ENCODE data around the gene SMARCC2.
A peak's percentile ranks its signal among the peaks of the same experiment; 100 is the strongest.

Gene SMARCC2

DNA sequence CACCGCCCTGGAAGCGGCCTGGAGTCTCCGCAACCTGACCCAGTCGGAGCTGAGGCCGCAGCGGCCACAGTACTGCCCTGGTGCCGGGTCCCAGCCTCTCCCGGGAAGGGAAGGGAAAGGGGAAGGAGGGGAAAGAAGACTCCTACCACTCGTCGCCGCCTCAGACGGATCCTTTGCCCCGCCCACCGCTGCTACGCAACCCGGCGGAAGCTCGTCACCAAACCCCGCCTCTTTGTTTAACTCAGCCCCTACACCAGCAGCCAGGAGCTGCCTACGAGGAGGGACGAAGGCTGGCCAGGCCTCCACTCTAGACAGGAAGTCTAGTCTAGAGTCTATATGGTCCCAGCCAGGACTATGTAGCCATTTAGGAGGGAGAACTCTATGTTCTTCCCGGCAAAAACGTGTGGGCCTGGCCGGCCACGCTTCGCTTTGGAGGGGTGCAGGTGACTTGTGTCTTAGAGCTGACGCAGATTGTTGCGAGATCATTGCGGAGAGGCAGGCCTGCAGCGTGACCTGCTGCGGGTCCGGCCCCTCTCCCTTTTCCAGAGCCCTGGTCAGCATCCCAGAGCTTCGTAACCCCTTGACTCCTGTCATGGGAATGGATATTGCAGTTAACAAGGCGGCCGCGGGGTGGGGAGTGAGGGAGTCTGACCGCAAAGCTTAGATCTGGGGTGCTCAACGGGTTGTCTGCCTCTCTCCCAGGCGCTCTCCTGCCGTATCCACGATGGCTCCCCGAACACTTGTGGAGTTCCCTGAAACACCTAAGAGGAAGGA lies 32.7 kb upstream of the SMARCC2 start, which contains the start of gene RNF41:
Gene RNF41 (minus strand): TSS at position 166 of the 774 bp plus-strand sequence. CDS start 7,875 bp downstream, outside the sequence.
- peak; percentile 94 for DNase-seq
- Mint-ChIP-seq H3K27me3 (no peaks in the 10 kb centered on the region), H3K27ac (peak within 1 kb of the TSS; percentile 97), H3K36me3 (ENCODE audit: low read depth) (peaks cover 6% of the 10 kb centered on the region), H3K4me1 (peaks cover 47% of the 10 kb centered on the region), H3K4me3 (peak within 1 kb of the TSS; percentile 95), H3K9me3 (no peaks in the 10 kb centered on the region)
- peak; percentile 91 for ATAC-seq

DNA sequence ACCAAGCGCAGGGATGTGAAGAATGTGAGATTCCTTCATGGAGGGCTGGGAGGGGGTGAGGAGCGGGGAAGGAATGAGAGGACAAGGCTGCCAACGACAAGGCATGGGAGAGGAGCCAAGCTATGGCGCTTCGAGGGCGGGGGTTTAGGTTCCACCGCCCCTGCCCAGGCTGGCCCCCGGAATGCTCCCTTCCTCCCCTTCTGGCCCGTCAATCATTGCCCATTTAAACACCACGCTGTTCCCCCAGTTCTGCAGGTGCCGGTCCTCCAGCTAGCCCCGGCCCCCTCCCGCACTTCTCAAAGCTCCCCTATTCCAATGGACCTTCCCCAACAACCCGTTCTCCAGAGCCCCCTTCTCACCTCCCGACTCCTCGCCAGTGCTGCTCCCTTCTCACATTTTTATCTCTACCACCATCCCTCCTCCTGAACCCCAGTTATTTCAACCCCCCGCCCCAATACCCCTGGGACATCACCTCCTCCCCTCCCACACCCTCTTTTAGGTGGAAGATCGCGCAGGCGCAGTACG lies 32.0 kb upstream of the SMARCC2 start:
- DNase-seq (no peak), ATAC-seq (peak; percentile 12)
- H3K36me3 Mint-ChIP-seq (ENCODE audit: low read depth), result peaks cover 4% of the 10 kb centered on the region
- no peaks in the 10 kb centered on the region for H3K27me3 Mint-ChIP-seq
- peak overlapping the region; percentile 97 for H3K27ac Mint-ChIP-seq
- peaks cover 47% of the 10 kb centered on the region for H3K4me1 Mint-ChIP-seq
- H3K9me3 Mint-ChIP-seq, result no peaks in the 10 kb centered on the region
- H3K4me3 Mint-ChIP-seq, result peak overlapping the region; percentile 95

DNA sequence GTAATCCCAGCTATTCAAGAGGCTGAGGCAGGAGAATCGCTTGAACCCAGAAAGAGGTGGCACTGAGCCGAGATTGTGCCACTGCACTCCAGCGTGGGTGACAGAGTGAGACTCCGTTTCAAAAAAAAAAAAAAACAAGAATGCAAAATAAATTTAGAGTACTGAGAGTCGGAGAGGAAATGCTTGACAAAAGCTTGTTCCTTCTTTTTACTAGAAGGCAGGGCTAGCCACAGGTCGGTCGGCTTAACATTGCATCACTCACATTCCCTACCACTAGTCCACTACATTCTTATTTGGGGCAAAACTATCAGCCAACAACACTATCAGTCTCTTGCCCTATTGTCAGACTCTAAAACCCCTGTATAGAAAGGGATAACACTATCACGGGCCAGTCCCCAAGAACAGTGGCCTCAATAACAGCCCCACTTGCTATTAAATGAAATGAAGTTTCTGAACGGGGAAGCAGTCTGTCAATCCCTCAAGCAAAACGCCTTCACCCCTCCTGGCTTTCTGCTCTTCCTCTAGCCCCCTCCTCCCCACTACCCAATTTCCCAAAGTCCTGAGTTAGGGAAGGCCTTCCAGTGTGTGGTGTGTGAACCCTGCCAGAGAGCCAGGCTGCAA lies 31.4 kb upstream of the SMARCC2 start:
- Mint-ChIP-seq H3K9me3 (no peaks in the 10 kb centered on the region), H3K36me3 (ENCODE audit: low read depth) (peaks cover 2% of the 10 kb centered on the region), H3K4me3 (peak overlapping the region; percentile 95), H3K4me1 (peaks cover 45% of the 10 kb centered on the region), H3K27ac (peak overlapping the region; percentile 97), H3K27me3 (no peaks in the 10 kb centered on the region)
- ATAC-seq, result no peak
- no peak for DNase-seq

DNA sequence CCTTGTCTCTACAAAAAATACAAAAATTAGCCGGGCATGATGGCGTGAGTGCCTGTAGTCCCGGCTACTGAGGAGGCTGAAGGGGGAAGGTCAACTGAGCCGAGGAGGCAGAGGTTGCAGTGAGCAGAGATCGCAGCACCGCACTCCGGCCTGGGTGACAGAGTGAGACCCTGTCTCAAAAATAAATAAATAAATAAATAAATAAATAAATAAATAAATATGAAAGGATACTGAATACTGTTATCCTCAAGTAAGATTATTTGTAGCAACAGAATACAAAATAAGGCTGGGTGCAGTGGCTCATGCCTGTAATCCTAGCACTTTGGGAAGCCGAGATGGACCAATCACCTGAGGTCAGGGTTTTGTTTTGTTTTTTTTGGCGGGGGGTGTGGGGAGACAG lies 30.6 kb upstream of the SMARCC2 start:
- H3K27ac Mint-ChIP-seq, result no peak overlapping the region
- DNase-seq, result no peak
- peaks cover 37% of the 10 kb centered on the region for H3K4me1 Mint-ChIP-seq

DNA sequence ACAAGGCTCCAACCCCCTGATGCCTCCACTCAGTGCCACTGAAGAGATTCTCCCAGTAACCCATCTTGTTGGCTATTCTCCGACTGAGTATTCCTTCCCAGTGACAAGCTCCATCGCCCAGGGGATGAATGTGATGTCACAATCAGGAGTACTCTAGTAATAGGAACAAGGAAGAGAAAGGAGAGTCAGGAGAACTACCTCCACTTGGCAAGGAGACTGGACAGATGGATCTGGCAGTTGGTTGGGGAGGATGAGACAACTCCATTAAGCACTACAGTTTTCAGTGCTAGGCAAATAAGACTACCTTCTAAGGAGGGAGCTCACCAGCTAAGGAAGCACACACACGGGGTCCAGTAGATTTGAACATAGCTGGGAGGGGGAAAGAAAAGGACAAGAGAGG lies 27.2 kb upstream of the SMARCC2 start:
- DNase-seq (no peak), ATAC-seq (no peak)
- Mint-ChIP-seq H3K4me1 (peaks cover 8% of the 10 kb centered on the region), H3K9me3 (no peaks in the 10 kb centered on the region), H3K4me3 (no peak overlapping the region), H3K27ac (no peak overlapping the region), H3K27me3 (no peaks in the 10 kb centered on the region), H3K36me3 (ENCODE audit: low read depth) (peaks cover 27% of the 10 kb centered on the region)

More for the DNA sequence above, 30.6 kb upstream of the SMARCC2 start:
- peaks cover 5% of the 10 kb centered on the region for H3K36me3 Mint-ChIP-seq (ENCODE audit: low read depth)
- no peaks in the 10 kb centered on the region for H3K27me3 Mint-ChIP-seq
- no peak for ATAC-seq
- no peaks in the 10 kb centered on the region for H3K9me3 Mint-ChIP-seq
- H3K4me3 Mint-ChIP-seq, result no peak overlapping the region

DNA sequence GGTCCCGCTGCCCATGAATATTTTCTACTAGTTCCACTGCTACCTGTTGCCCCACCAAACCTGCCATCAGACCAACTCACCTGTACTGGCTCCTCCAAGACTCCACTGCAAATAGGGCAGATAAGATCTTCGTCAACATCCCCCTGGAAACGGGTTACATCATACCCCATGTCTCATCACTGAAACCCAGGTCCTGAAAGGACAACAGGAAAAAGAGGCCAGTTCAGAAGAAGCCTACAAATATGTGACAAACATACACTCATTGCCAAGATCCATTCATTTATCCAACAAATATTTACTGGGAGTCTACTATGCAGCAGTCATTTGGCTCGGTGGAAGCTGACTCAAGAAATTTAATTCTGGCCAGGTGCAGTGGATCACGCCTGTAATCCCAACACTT lies 24.6 kb upstream of the SMARCC2 start:
- H3K27me3 Mint-ChIP-seq, result no peaks in the 10 kb centered on the region
- no peak overlapping the region for H3K27ac Mint-ChIP-seq
- H3K4me1 Mint-ChIP-seq, result no peaks in the 10 kb centered on the region
- no peaks in the 10 kb centered on the region for H3K9me3 Mint-ChIP-seq
- H3K4me3 Mint-ChIP-seq, result no peak overlapping the region
- DNase-seq, result no peak
- H3K36me3 Mint-ChIP-seq (ENCODE audit: low read depth), result peaks cover 34% of the 10 kb centered on the region
- no peak for ATAC-seq

DNA sequence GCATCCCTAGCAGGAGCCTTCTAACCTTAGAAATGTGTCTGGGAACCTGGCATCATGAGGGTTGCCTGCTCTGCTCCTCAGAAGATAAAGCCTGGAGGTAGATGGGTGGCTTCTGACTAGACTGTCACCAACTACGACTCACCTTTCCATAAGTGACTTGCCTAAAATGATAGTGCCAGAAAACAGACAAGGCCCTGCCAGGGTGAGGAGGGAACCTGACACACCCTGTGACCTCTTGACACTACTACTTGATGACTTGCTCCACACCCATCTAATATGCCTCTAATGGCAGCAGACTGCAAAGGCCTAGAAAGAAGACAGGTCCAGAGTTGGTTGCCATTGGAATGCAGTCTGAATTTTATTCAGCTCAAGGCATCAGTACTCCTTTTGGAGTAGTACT lies 23.1 kb upstream of the SMARCC2 start:
- no peak overlapping the region for H3K27ac Mint-ChIP-seq
- H3K36me3 Mint-ChIP-seq (ENCODE audit: low read depth), result peaks cover 37% of the 10 kb centered on the region
- ATAC-seq, result peak; percentile 86
- no peaks in the 10 kb centered on the region for H3K27me3 Mint-ChIP-seq
- H3K4me1 Mint-ChIP-seq, result no peaks in the 10 kb centered on the region
- no peak for DNase-seq
- H3K9me3 Mint-ChIP-seq, result no peaks in the 10 kb centered on the region
- H3K4me3 Mint-ChIP-seq, result no peak overlapping the region

DNA sequence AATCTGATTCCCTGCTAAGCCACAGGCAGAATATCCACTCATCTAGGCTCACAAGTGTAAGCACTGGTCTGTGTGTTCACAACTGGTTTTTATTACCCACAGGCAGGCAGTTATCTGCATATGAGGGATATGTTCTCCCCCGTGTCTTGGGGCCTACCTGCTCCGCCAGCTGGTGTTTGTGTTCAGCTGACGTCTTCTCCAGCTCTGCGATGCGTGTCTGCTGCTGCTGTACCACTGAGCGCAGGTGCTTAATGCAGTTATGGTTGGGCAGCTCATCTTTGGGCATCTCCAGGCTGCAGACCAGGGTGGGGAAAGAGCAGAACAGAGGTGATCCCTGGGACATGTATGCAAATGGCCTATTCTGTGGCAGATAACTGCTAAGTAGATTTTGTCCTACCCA lies 18.7 kb upstream of the SMARCC2 start:
- ATAC-seq, result no peak
- Mint-ChIP-seq H3K27ac (no peak overlapping the region), H3K27me3 (no peaks in the 10 kb centered on the region), H3K4me3 (no peak overlapping the region), H3K36me3 (ENCODE audit: low read depth) (peaks cover 37% of the 10 kb centered on the region), H3K4me1 (peaks cover 2% of the 10 kb centered on the region), H3K9me3 (no peaks in the 10 kb centered on the region)
- DNase-seq, result no peak

DNA sequence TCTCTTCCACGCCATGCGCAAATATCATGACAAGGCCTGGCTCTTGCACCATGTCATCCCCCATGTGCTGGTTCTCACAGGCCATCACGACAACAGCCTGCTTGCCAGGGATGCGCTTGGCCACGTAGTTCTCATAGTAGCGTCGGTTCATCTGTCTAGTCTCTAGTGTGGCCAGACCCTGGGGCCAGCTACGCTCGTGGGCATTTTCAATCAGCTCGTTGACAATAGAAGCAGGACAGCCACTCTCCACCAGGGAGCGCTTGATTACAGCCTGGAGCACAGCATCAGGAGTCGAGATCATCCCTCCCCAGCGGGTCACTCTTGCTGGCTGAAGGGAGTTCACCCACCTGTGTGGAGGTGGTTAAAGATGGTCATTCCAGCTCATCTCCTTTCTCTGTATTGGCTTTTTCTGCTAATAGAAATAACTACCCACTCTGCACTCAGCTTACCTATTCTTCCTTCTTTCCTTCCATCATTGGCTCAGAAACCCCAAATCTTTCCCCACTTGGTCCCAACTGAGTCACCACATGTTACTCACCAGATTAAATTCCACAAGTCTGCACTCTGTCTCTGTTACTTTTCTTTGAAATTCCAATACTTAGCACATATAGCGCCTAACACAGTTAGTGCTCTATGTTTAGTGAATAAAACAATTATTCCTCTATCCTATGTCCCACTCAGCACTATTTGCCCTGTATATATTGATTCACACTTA lies 17.3 kb upstream of the SMARCC2 start:
- Mint-ChIP-seq H3K27me3 (no peaks in the 10 kb centered on the region), H3K9me3 (no peaks in the 10 kb centered on the region), H3K36me3 (ENCODE audit: low read depth) (peaks cover 27% of the 10 kb centered on the region), H3K27ac (peak overlapping the region; percentile 12), H3K4me3 (no peak overlapping the region), H3K4me1 (peaks cover 2% of the 10 kb centered on the region)
- ATAC-seq (peak; percentile 64), DNase-seq (peak; percentile 46)

DNA sequence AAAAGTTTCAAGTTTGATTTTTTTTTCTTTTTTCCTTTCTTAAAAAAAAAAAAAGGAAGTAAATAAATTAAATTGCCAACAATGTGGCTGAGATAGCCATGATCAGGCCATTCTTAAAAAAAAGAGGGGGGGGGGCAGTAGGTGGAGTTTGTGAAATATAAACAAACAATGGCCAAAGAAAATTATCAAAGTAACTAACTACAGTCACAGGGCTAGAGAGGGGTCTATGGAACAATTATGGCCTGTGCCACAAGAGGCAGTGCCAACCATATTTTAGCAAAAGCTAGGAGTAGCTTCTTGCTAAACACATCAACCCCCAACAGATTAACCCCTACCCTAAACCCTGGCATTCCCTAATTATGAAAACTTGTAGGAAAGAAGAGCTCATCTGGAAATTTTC lies 16.2 kb upstream of the SMARCC2 start:
- Mint-ChIP-seq H3K27me3 (no peaks in the 10 kb centered on the region), H3K27ac (no peak overlapping the region), H3K4me3 (no peak overlapping the region), H3K36me3 (ENCODE audit: low read depth) (peaks cover 24% of the 10 kb centered on the region), H3K9me3 (no peaks in the 10 kb centered on the region), H3K4me1 (peaks cover 2% of the 10 kb centered on the region)
- ATAC-seq (no peak), DNase-seq (no peak)

DNA sequence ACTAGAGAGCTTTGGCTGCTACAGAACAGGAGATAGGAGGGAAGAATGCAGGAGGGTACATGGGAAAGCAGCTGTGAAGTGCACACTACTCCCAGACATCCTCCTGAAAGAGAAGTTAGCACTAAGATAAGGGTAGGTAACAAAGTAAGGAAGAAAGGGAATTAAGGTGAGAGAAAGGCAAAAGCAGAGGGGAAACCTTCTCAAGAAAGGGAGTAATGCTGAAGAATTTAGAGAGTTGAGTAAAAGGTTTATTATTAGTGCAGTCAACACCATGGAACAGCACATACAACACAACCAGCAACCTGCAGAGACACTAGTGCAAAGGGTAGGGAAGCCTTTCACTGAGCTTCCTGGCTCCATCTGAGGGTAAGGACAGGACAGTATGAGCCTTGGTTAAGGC lies 15.0 kb upstream of the SMARCC2 start:
- no peak overlapping the region for H3K4me3 Mint-ChIP-seq
- peaks cover 20% of the 10 kb centered on the region for H3K36me3 Mint-ChIP-seq (ENCODE audit: low read depth)
- peaks cover 2% of the 10 kb centered on the region for H3K4me1 Mint-ChIP-seq
- H3K9me3 Mint-ChIP-seq, result no peaks in the 10 kb centered on the region
- no peak for ATAC-seq
- no peak for DNase-seq
- no peaks in the 10 kb centered on the region for H3K27me3 Mint-ChIP-seq
- peak overlapping the region; percentile 50 for H3K27ac Mint-ChIP-seq

DNA sequence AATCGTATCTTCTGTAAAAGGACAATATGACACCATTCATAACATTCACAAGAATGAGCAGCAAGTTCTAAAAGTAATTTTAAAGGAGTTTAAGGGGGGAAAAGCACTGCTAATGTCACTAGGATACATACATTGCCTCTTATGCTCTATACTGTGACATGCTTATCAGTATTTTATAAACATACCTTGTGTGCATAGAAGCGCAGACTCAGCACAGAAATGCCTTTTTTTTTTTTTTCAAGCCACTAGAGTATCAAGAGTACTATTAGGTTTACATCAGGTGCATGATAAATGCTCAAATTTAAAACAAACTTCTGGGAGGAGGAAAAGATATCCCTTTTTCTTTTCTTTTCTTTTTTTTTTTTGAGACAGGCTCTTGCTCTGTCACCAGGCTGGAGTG lies 13.6 kb upstream of the SMARCC2 start:
- peaks cover 2% of the 10 kb centered on the region for H3K4me1 Mint-ChIP-seq
- ATAC-seq (no peak), DNase-seq (no peak)
- no peak overlapping the region for H3K27ac Mint-ChIP-seq
- H3K9me3 Mint-ChIP-seq, result no peaks in the 10 kb centered on the region
- no peaks in the 10 kb centered on the region for H3K27me3 Mint-ChIP-seq
- H3K4me3 Mint-ChIP-seq, result no peak overlapping the region
- peaks cover 19% of the 10 kb centered on the region for H3K36me3 Mint-ChIP-seq (ENCODE audit: low read depth)

DNA sequence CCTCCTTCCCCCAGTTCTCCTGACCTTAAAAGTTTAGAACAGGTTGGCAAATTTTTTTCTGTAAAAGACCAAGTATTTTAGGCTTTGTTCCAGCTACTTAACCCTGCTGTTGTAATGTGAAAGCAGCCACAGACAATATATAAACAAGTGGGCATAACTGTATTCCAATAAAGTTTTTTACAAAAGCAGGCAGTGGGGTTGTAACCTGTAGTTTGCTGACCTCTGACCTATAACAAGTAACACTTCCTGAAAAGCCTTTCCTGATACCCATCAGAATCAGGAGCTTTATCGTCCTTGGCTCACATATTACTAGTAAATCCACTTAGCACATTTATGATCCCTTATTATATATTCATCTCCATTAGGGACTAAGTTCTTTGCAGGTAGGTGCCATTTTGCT lies 13.1 kb upstream of the SMARCC2 start:
- no peak overlapping the region for H3K4me3 Mint-ChIP-seq
- no peaks in the 10 kb centered on the region for H3K9me3 Mint-ChIP-seq
- H3K36me3 Mint-ChIP-seq (ENCODE audit: low read depth), result peaks cover 17% of the 10 kb centered on the region
- ATAC-seq (no peak), DNase-seq (no peak)
- no peaks in the 10 kb centered on the region for H3K27me3 Mint-ChIP-seq
- H3K4me1 Mint-ChIP-seq, result peaks cover 2% of the 10 kb centered on the region
- no peak overlapping the region for H3K27ac Mint-ChIP-seq

DNA sequence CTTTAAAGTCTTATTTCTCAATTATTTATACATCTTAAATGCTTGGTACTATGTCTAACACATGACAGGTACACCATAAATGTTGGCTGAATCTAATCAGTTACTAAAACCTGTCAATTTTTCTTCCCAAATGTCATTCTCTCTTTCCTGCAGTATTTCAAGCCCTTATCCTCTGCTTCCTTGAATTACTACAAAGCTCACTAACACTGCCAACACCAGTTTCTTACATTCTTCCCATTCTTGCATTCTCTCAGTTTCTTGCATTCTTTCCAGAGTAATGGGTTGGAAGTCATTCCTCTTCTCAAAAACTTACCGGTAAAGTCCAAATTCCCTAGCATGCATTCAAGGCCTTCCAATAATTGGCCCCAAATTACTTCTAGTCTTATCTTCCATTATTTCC lies 9.6 kb upstream of the SMARCC2 start:
- no peak for ATAC-seq
- Mint-ChIP-seq H3K4me3 (no peak overlapping the region), H3K4me1 (no peaks in the 10 kb centered on the region), H3K36me3 (ENCODE audit: low read depth) (no peaks in the 10 kb centered on the region), H3K27me3 (no peaks in the 10 kb centered on the region), H3K27ac (no peak overlapping the region), H3K9me3 (no peaks in the 10 kb centered on the region)
- DNase-seq, result no peak
